ENCODE measurements around the gene TAS1R2.

- TF ChIP-seq, protein P1, sequence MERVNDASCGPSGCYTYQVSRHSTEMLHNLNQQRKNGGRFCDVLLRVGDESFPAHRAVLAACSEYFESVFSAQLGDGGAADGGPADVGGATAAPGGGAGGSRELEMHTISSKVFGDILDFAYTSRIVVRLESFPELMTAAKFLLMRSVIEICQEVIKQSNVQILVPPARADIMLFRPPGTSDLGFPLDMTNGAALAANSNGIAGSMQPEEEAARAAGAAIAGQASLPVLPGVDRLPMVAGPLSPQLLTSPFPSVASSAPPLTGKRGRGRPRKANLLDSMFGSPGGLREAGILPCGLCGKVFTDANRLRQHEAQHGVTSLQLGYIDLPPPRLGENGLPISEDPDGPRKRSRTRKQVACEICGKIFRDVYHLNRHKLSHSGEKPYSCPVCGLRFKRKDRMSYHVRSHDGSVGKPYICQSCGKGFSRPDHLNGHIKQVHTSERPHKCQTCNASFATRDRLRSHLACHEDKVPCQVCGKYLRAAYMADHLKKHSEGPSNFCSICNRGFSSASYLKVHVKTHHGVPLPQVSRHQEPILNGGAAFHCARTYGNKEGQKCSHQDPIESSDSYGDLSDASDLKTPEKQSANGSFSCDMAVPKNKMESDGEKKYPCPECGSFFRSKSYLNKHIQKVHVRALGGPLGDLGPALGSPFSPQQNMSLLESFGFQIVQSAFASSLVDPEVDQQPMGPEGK (CRISPR knock-in tag; IDR thresholded peaks at IDR 0.05; ENCODE audit: borderline replicate concordance): no peak
- no peak for TF ChIP-seq ZNF565 (CRISPR knock-in tag; conservative IDR thresholded peaks at IDR 0.05; ENCODE audit: low read depth)
- TF ChIP-seq ISL1 (CRISPR knock-in tag; IDR thresholded peaks at IDR 0.05): no peak
- TF ChIP-seq, protein P2, sequence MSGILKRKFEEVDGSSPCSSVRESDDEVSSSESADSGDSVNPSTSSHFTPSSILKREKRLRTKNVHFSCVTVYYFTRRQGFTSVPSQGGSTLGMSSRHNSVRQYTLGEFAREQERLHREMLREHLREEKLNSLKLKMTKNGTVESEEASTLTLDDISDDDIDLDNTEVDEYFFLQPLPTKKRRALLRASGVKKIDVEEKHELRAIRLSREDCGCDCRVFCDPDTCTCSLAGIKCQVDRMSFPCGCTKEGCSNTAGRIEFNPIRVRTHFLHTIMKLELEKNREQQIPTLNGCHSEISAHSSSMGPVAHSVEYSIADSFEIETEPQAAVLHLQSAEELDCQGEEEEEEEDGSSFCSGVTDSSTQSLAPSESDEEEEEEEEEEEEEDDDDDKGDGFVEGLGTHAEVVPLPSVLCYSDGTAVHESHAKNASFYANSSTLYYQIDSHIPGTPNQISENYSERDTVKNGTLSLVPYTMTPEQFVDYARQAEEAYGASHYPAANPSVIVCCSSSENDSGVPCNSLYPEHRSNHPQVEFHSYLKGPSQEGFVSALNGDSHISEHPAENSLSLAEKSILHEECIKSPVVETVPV (CRISPR knock-in tag; IDR thresholded peaks at IDR 0.05): no peak
- no peak for TF ChIP-seq ZFP3 (CRISPR knock-in tag; IDR thresholded peaks at IDR 0.05)
- TF ChIP-seq ARNTL (CRISPR knock-in tag; IDR thresholded peaks at IDR 0.05; ENCODE audit: borderline replicate concordance, low read depth): no peak
- no peak for TF ChIP-seq ZFP30 (CRISPR knock-in tag; IDR thresholded peaks at IDR 0.05)
- TF ChIP-seq, protein P3, sequence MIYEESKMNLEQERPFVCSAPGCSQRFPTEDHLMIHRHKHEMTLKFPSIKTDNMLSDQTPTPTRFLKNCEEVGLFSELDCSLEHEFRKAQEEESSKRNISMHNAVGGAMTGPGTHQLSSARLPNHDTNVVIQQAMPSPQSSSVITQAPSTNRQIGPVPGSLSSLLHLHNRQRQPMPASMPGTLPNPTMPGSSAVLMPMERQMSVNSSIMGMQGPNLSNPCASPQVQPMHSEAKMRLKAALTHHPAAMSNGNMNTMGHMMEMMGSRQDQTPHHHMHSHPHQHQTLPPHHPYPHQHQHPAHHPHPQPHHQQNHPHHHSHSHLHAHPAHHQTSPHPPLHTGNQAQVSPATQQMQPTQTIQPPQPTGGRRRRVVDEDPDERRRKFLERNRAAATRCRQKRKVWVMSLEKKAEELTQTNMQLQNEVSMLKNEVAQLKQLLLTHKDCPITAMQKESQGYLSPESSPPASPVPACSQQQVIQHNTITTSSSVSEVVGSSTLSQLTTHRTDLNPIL (CRISPR knock-in tag; IDR thresholded peaks at IDR 0.05; ENCODE audit: low read depth): no peak
- no peak for TF ChIP-seq ZNF8 (CRISPR knock-in tag; IDR thresholded peaks at IDR 0.05)
These were observed 31.9 kb upstream of the TAS1R2 start for GRCh38 chr1:18891426-18891780.
